AG04450 (cell line): Measurements from ENCODE around the gene CORO6. TPM values are rescaled to one million over a fixed set of nuclear protein-coding genes. Genes with fewer than 3 reads are reported as not detected.
A peak's percentile ranks its signal among the peaks of the same experiment; 100 is the strongest.

ENCODE experiments used
- CTCF ChIA-PET: fragments of 300-600, 350-600 bp; formaldehyde crosslinking; extraction: SDS; loops from one replicate; lab custom pipeline; 2022; ENCODE audit warnings: antibody characterized with exemption, inconsistent platforms; lab: Charles Lee
- POLR2A ChIA-PET: fragments of 350-600 bp; formaldehyde crosslinking; extraction: SDS; loops from one replicate; lab custom pipeline; 2021; ENCODE audit warnings: antibody characterized with exemption, inconsistent platforms; lab: Yijun Ruan, JAX
- DNase-seq: peaks from one replicate; pipeline ENCODE4 v3.0.0-alpha.2; 2011; ENCODE audit warnings: low read depth, low spot score
- H3K27ac ChIP-seq: one replicate; pipeline ENCODE4 v1.5.1; 2012; ENCODE audit warnings: low read depth, low read length, control low read depth
- H3K27me3 ChIP-seq: one replicate; pipeline ENCODE4 v1.6.0; 2012; ENCODE audit warnings: low read length; ENCODE audit not compliant: control insufficient read depth, insufficient read depth
- H3K4me3 ChIP-seq: 2 replicates; pipeline ENCODE4 v1.5.1; 2011; ENCODE audit warnings: mild to moderate bottlenecking, low read depth, low read length, control low read depth
- H3K9me3 ChIP-seq: 2 replicates; pipeline ENCODE4 v1.5.1; 2012; ENCODE audit warnings: low read length; ENCODE audit not compliant: control insufficient read depth, insufficient read depth
- CTCF ChIP-seq: IDR thresholded peaks from 2 replicates; pipeline ENCODE4 v1.5.1; 2011; ENCODE audit warnings: low read depth, low read length, control low read depth, inconsistent platforms
- polyA plus RNA-seq: library from polyadenylated mRNA; depleted of rRNA; stranded (reverse); fragments of >200 nt; gene quantifications from 2 replicates; pipeline ENCODE4 v1.2.3, GENCODE V29; 2011

The CORO6 gene
- polyA plus RNA-seq, 1 experiment: 9.3 TPM

- CTCF ChIA-PET: interaction anchor here (0.5 to 1.1 kb wide), 4 partner anchors 19 to 401 kb away, joined by 3 to 6 read pairs (median 3); no protein-coding TSS in a partner anchor
Measured at GRCh38 chr17:29620779-29621500, 1.8 kb downstream of the CORO6 start.

GRCh38 chr17:29620271-29620670, 2.4 kb downstream of the CORO6 start:
- H3K9me3 ChIP-seq: no peaks in the 10 kb centered on the region; the same call in 1 of the 2 replicates
- no peak for TF ChIP-seq CTCF
- no peak overlapping the region for H3K4me3 ChIP-seq
- H3K27ac ChIP-seq: no peak overlapping the region
- no peaks in the 10 kb centered on the region for H3K27me3 ChIP-seq
- POLR2A ChIA-PET: no interaction called here
- no peak for DNase-seq
- CTCF ChIA-PET: interaction anchor here (0.5 to 1.9 kb wide), 4 partner anchors 22 to 188 kb away, joined by 3 to 6 read pairs (median 6); no protein-coding TSS in a partner anchor

More at GRCh38 chr17:29620779-29621500, 1.8 kb downstream of the CORO6 start:
- H3K4me3 ChIP-seq: no peak overlapping the region; the same call in 1 of the 2 replicates
- H3K9me3 ChIP-seq: no peaks in the 10 kb centered on the region; the same call in 1 of the 2 replicates
- no peak overlapping the region for H3K27ac ChIP-seq
- no peak for DNase-seq
- TF ChIP-seq CTCF: no peak
- POLR2A ChIA-PET: no interaction called here
- H3K27me3 ChIP-seq: no peaks in the 10 kb centered on the region

- peak; percentile 39 for TF ChIP-seq CTCF
- Histone ChIP-seq H3K27me3 (no peaks in the 10 kb centered on the region), H3K9me3 (no peaks in the 10 kb centered on the region; the same call in 1 of the 2 replicates), H3K27ac (no peak overlapping the region), H3K4me3 (no peak overlapping the region)
- CTCF ChIA-PET: interaction anchor here (0.6 to 3.3 kb wide), 5 partner anchors 27 to 189 kb away, joined by 3 to 47 read pairs (median 6); partner anchors contain the start of gene ANKRD13B
- POLR2A ChIA-PET: no interaction called here
- DNase-seq: no peak
Measured at GRCh38 chr17:29619251-29619650, 3.5 kb downstream of the CORO6 start.

GRCh38 chr17:29618272-29619065, 4.2 kb downstream of the CORO6 start:
- no peak overlapping the region for H3K4me3 ChIP-seq
- ChIA-PET POLR2A (no interaction called here), CTCF (interaction anchor here (0.7 to 3.3 kb wide), 19 partner anchors 9 to 475 kb away, joined by 3 to 47 read pairs (median 6); partner anchors contain the start of gene ANKRD13B)
- H3K27ac ChIP-seq: no peak overlapping the region
- no peak for DNase-seq
- no peak; the same call in 1 of the 2 replicates for TF ChIP-seq CTCF
- no peaks in the 10 kb centered on the region for H3K27me3 ChIP-seq
- H3K9me3 ChIP-seq: no peaks in the 10 kb centered on the region; the same call in 1 of the 2 replicates
